Measurements from ENCODE around the gene AKT1. TPM values are rescaled to one million over a fixed set of nuclear protein-coding genes. Genes with fewer than 3 reads are reported as not detected.
A peak's percentile ranks its signal among the peaks of the same experiment; 100 is the strongest.

AKT1 gene
- total RNA-seq, 1 donor from 2014 or later, result 112 TPM

GRCh38 chr14:104786726-104787675, 8.5 kb downstream of the AKT1 start:
- Histone ChIP-seq H3K9me3 (no peaks in the 10 kb centered on the region), H3K4me1 (peaks cover 10 to 28% of the 10 kb centered on the region in 2 donors), H3K4me3 (no peak overlapping the region), H3K27ac (peak overlapping the region; percentile 35 to 45), H3K27me3 (no peaks in the 10 kb centered on the region), H3K36me3 (peaks cover 7 to 14% of the 10 kb centered on the region in 2 donors)
- TF ChIP-seq CTCF (IDR thresholded peaks at IDR 0.05), result no peak
- intact Hi-C loops (cut with DNase I), result no loop called here
- DNase-seq (ENCODE audit: low spot score in 2 of 2), result no peak

GRCh38 chr14:104786091-104786586, 9.4 kb downstream of the AKT1 start:
- Histone ChIP-seq H3K36me3 (peaks cover 6 to 13% of the 10 kb centered on the region in 2 donors), H3K27ac (peak overlapping the region in 1 of 2 donors; percentile 35), H3K9me3 (no peaks in the 10 kb centered on the region), H3K4me1 (peaks cover 10 to 24% of the 10 kb centered on the region in 2 donors), H3K4me3 (no peak overlapping the region), H3K27me3 (no peaks in the 10 kb centered on the region)
- no peak for TF ChIP-seq CTCF (IDR thresholded peaks at IDR 0.05)
- intact Hi-C loops (cut with DNase I), result no loop called here
- DNase-seq (ENCODE audit: low spot score in 2 of 2), result no peak

GRCh38 chr14:104785708-104786080, 9.9 kb downstream of the AKT1 start:
- intact Hi-C loops (cut with DNase I), result no loop called here

GRCh38 chr14:104784846-104785707, 10.5 kb downstream of the AKT1 start:
- H3K27ac ChIP-seq, result peak overlapping the region; percentile 9 to 19
- no peak for TF ChIP-seq CTCF (IDR thresholded peaks at IDR 0.05)
- intact Hi-C loops (cut with DNase I), result no loop called here
- DNase-seq (ENCODE audit: low spot score in 2 of 2), result no peak
- H3K4me1 ChIP-seq, result peaks cover 10 to 24% of the 10 kb centered on the region in 2 donors
- peaks cover 12 to 19% of the 10 kb centered on the region in 2 donors for H3K36me3 ChIP-seq
- H3K27me3 ChIP-seq, result no peaks in the 10 kb centered on the region
- H3K4me3 ChIP-seq, result no peak overlapping the region
- H3K9me3 ChIP-seq, result no peaks in the 10 kb centered on the region

More at GRCh38 chr14:104785708-104786080, 9.9 kb downstream of the AKT1 start:
- no peak for DNase-seq (ENCODE audit: low spot score in 2 of 2)
- Histone ChIP-seq H3K27ac (peak overlapping the region in 1 of 2 donors; percentile 35), H3K27me3 (no peaks in the 10 kb centered on the region), H3K9me3 (no peaks in the 10 kb centered on the region), H3K4me1 (peaks cover 10 to 24% of the 10 kb centered on the region in 2 donors), H3K4me3 (no peak overlapping the region), H3K36me3 (peaks cover 5 to 13% of the 10 kb centered on the region in 2 donors)
- no peak for TF ChIP-seq CTCF (IDR thresholded peaks at IDR 0.05)

- intact Hi-C loops (cut with DNase I), result no loop called here
- Histone ChIP-seq H3K27ac (no peak overlapping the region), H3K36me3 (peaks cover 20 to 23% of the 10 kb centered on the region in 2 donors)
Observed at GRCh38 chr14:104784218-104784568, 11.4 kb downstream of the AKT1 start.

More at GRCh38 chr14:104784218-104784568, 11.4 kb downstream of the AKT1 start:
- no peak for TF ChIP-seq CTCF (IDR thresholded peaks at IDR 0.05)
- no peak for DNase-seq (ENCODE audit: low spot score in 2 of 2)
- H3K4me3 ChIP-seq, result no peak overlapping the region
- H3K27me3 ChIP-seq, result no peaks in the 10 kb centered on the region
- peaks cover 10 to 24% of the 10 kb centered on the region in 2 donors for H3K4me1 ChIP-seq
- H3K9me3 ChIP-seq, result no peaks in the 10 kb centered on the region
